AG09309 (cell line): Measurements from ENCODE around the gene GPR161.

ENCODE experiments used
- DNase-seq: peaks from one replicate; pipeline ENCODE4 v3.0.0-alpha.2; 2010; ENCODE audit warnings: low read depth
- H3K4me3 ChIP-seq: 2 replicates; pipeline ENCODE4 v1.5.1; 2011; ENCODE audit warnings: mild to moderate bottlenecking, low read depth, low read length, moderate library complexity; ENCODE audit not compliant: control insufficient read depth
- TF ChIP-seq, protein P1 (sequence below): IDR thresholded peaks from 2 replicates; pipeline ENCODE4 v1.5.1; 2011; ENCODE audit warnings: mild to moderate bottlenecking, low read depth, low read length, inconsistent platforms; ENCODE audit not compliant: insufficient read depth, control insufficient read depth; ENCODE audit errors: missing control alignments

Gene GPR161

DNA sequence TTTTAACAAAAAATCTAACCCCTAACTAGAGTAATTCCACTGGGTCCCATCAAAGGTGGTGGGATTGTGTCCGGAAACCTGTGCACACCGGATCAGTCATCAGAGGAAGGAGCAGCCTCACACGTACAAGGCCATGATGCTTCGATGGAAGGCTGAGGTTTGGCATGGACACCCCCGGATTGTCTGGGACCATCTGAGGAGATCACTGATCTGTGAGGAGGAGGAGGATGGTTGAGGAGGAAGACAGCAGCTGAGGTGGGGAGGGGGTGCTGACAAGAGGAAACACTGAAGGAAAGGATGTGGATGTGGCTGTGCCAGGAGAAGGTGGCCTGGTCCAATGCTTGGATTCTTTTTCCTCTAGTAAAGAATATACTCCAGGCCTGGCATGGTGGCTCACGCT is 41.3 kb downstream of the GPR161 start:
- TF ChIP-seq, protein P1, sequence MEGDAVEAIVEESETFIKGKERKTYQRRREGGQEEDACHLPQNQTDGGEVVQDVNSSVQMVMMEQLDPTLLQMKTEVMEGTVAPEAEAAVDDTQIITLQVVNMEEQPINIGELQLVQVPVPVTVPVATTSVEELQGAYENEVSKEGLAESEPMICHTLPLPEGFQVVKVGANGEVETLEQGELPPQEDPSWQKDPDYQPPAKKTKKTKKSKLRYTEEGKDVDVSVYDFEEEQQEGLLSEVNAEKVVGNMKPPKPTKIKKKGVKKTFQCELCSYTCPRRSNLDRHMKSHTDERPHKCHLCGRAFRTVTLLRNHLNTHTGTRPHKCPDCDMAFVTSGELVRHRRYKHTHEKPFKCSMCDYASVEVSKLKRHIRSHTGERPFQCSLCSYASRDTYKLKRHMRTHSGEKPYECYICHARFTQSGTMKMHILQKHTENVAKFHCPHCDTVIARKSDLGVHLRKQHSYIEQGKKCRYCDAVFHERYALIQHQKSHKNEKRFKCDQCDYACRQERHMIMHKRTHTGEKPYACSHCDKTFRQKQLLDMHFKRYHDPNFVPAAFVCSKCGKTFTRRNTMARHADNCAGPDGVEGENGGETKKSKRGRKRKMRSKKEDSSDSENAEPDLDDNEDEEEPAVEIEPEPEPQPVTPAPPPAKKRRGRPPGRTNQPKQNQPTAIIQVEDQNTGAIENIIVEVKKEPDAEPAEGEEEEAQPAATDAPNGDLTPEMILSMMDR: no peak
- DNase-seq: no peak
- no peak overlapping the region for H3K4me3 ChIP-seq

DNA sequence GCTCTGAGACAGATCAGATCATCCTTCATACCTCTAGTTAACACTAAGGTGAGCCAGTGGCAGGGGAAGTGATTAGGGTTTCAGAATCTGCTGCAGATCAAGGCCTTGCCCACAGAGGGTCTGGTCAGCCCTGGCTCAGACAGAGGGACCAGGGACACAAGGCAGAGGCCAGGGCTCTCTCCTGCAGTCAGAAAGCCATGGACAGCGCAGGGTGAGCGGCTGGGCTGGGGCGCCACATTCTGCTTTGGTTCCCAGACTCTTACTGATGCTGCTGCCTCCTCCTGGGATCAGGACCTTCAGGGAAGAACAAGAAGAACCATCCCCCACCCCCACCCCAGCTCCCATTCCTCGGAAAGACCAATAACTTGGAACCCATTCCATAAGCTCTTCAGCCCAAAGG is 43.1 kb downstream of the GPR161 start:
- TF ChIP-seq, protein P1: no peak
- DNase-seq: no peak
- H3K4me3 ChIP-seq: no peak overlapping the region

DNA sequence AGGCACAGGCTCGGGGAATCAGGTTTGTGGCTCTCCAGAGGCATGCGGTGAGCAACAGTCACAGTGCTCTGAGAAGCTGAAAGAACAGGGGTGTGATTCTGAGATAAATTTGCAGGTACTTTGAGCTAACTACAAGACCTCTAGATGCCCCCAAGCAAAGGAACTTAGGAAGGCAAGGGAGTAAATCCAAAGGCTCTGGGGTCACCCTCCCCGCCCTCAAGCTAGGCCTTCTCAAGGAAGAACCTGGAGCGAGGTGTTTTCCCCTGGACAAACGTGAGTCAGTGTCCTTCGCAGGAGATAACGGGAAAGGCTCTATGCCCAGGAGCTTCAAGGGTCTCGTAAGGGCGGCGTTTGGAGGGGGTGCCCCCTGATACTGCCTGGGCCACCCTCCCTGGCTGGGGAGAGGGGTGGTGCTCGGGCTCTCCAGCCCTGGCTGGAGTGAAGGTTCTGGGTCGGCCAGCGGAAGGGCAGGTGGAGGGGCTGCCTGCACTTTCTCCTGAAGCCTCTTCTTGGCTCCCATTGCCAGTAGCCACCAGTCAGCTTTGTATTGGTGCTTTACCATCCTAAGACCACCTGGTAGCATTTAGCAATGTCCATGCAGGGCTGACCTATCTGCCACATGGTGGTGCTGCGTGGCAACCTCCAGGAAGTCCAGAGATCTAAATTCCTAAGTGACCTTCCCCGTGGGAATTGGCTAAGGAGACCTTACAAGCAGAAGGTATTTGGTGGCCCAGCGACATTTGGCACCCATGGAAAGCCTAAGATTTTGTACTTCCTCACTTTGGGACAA is 44.0 kb downstream of the GPR161 start:
- TF ChIP-seq, protein P1: peak; percentile 45
- no peak overlapping the region for H3K4me3 ChIP-seq
- no peak for DNase-seq

DNA sequence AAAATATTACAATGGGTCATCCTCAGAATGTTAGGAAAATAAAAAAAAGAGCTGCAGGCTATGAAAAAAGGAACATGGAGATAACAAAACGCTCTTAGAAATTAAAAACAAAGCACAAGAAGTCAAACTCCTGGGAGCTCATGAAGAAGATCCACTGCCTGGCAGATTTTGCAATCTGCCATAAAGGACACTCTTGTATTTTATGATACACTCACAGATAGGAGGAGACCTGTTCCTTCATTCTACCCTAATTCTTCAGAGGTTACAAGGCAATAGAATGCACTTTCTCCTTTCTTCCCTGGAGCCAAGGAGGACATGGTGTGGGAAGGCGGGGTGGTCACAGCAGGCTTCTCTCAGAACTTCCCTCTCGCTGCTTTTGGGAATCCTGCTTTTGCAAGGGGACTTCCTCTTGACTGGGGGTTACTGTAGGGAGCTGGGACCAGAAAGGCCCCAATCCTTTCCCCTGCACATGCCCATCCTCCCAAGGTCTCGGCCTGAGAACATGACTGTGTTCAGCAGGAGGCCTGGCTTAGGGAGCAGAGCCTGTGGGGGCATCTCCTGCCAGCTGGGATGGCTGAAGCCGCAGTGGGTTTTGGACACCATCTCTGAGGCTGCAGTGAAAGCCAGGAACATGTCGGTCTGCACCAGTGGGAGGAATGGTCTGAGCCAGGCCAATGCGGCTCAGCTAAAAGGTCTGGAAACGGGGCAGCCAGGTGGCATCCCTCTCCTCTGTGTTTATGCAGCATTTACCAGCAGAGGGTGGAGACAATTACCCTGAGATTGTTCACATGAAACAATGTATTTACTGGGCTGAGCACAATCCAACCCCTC is 44.8 kb downstream of the GPR161 start:
- TF ChIP-seq, protein P1: no peak
- H3K4me3 ChIP-seq: no peak overlapping the region
- DNase-seq: no peak

DNA sequence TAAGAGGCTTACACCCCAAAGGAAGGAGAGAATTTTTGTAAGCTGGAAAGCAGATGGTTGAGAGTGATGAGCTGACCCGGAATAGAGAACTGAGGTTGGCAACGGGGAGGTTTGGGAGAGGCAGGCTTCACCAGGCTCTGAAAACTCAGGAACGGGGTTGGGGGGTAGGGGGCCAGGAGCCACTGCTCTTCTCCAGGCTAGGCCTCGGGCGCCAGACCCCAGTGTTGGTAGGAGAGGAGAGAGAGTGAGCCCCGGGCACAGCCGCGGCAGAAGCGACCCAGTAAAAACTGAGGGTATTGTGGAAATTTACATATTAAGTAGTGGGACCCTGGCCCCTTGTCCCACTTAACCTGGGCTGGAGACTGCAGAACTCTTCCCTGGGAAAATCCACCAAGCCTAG is 45.7 kb downstream of the GPR161 start:
- TF ChIP-seq, protein P1: no peak
- no peak for DNase-seq
- no peak overlapping the region for H3K4me3 ChIP-seq

DNA sequence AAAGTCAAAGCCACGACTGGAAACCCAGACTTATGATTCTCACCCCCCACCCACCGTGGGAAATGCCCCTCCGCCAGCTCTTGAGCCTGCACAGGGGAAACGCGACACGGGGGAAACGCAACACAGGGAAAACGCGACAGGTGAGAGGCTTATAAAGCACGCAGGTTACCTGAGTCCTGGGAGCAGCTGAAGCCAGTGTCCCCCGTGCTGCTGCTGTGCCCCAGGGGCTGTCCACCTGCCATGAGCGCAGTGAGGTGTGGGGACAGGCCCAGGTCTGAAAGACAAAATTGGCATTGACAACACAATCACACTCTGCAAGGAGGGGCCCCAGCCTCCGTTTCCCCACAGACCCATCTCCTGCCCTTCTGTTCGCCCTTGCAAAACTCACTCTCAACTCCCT is 46.3 kb downstream of the GPR161 start:
- DNase-seq: no peak
- H3K4me3 ChIP-seq: no peak overlapping the region
- TF ChIP-seq, protein P1: no peak
